ENCODE measurements around the gene UBE2D2. TPM values are rescaled to one million over a fixed set of nuclear protein-coding genes. Genes with fewer than 3 reads are reported as not detected.

Gene UBE2D2
- total and polyA plus RNA-seq, 10 of the 15 experiments (the other 5 are each of a cell fraction or from before 2014, with no cell fraction given) = 58.6 to 245 (median 128) TPM

- Histone ChIP-seq H3K9ac (ENCODE audit: control insufficient read depth, insufficient read depth, low read length) (no peak overlapping the region), H3K36me3 (ENCODE audit: control insufficient read depth in 2 of 2, insufficient read depth in 2 of 2, low read length in 1 of 2) (no peaks in the 10 kb centered on the region), H3K4me3 (no peak overlapping the region), H4K20me1 (ENCODE audit: control insufficient read depth, insufficient read depth) (no peaks in the 10 kb centered on the region), H3K79me2 (ENCODE audit: control insufficient read depth, insufficient read depth, low read length) (peaks cover 4% of the 10 kb centered on the region), H3K27ac (ENCODE audit: control insufficient read depth, insufficient read depth) (no peak overlapping the region), H2AFZ (ENCODE audit: control insufficient read depth, low read depth, low read length) (no peak overlapping the region), H3K9me3 (replicated peaks; ENCODE audit: control insufficient read depth, insufficient read depth, low read length) (no peaks in the 10 kb centered on the region), H3K4me1 (ENCODE audit: control insufficient read depth, insufficient read depth, low read length) (peaks cover 43% of the 10 kb centered on the region), H3K27me3 (replicated peaks in 1 of 2; ENCODE audit: control insufficient read depth in 2 of 2, insufficient read depth in 2 of 2, low read length in 1 of 2) (no peaks in the 10 kb centered on the region), H3K4me2 (ENCODE audit: control insufficient read depth, insufficient read depth) (no peak overlapping the region)
- in situ Hi-C loops (cut with MboI) = no loop called here
- BruUV-seq (replicated peaks) = no TSS peak
- SMC1A ChIA-PET (ENCODE audit: uncharacterized antibody, unreplicated experiment) = interaction anchor here (7.5 to 8.5 kb wide), 2 partner anchors 11 to 29 kb away, joined by 100 to 175 read pairs; partner anchors contain the start of gene CXXC5
- ATAC-seq = no peak
- POLR2A ChIA-PET = interaction anchor here (4.6 to 9.8 kb wide), 3 partner anchors 8 to 50 kb away, joined by 44 to 163 read pairs (median 52); partner anchors contain the start of gene CXXC5
- intact Hi-C loops (cut with micrococcal nuclease; ENCODE audit: unreplicated experiment) = loop anchor here (5.0 to 10.0 kb wide), 3 partner anchors 108 to 325 kb away; no protein-coding TSS in a partner anchor
- peak; percentile 34 for TF ChIP-seq MEF2B (IDR thresholded peaks at IDR 0.05; ENCODE audit: partially characterized antibody, poor library complexity, severe bottlenecking)
- no peak for TF ChIP-seq POLR2AphosphoS5 (IDR thresholded peaks at IDR 0.05; ENCODE audit: low read length)
- TF ChIP-seq GATAD2B (conservative IDR thresholded peaks at IDR 0.05; ENCODE audit: low read depth) = no peak
- TF ChIP-seq KAT2A (conservative IDR thresholded peaks at IDR 0.05; ENCODE audit: control insufficient read depth, low read depth, low read length) = no peak
- CTCF ChIA-PET = interaction anchor here (1.4 to 9.9 kb wide), 8 partner anchors 11 to 329 kb away, joined by 3 to 335 read pairs (median 40); partner anchors contain the start of gene CXXC5
- no peak for DNase-seq (ENCODE audit: low read depth, low spot score)
- FAIRE-seq = no peak
- WGBS (ENCODE audit: insufficient coverage, insufficient replicate concordance, low lambda C conversion rate, missing lambda C conversion rate) = 82% methylated on average over 11 of the region's 11 CpGs
- RAD21 ChIA-PET (ENCODE audit: unreplicated experiment) = interaction anchor here (5.4 to 9.2 kb wide), 6 partner anchors 12 to 106 kb away, joined by 60 to 265 read pairs (median 126); partner anchors contain the start of gene CXXC5
Measured at GRCh38 chr5:139639619-139640380, 78.7 kb downstream of the UBE2D2 start.
